ENCODE measurements around the gene KIAA0930.

DNA sequence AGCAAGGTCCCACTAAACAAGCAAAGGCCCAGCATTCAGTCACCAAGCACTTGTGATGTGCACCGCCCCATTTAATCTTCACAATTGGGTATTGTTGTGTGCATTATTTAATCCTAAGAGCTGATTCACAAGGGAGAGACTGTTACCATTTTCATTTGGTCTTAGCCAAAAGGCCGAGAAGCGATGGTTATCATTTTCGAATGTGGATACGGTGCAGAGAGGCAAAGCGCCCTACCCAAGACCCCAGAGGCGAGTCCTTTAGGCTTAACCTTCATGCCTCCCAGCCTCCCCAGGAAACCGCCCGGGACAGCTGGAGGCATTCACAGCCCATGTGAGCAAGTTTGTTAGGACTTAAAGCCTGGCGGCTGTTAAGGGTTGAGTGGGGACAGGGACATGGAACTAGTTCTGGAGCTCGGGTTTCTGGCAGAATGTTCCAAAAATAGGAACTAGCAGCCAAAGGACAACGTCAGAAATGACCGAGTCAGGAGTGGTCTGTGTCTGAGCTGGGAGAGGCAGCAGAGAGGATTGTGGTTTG is 31.0 kb upstream of the KIAA0930 start:
- TF ChIP-seq POLR2A (IDR thresholded peaks at IDR 0.05): no peak
- TF ChIP-seq, protein P1, sequence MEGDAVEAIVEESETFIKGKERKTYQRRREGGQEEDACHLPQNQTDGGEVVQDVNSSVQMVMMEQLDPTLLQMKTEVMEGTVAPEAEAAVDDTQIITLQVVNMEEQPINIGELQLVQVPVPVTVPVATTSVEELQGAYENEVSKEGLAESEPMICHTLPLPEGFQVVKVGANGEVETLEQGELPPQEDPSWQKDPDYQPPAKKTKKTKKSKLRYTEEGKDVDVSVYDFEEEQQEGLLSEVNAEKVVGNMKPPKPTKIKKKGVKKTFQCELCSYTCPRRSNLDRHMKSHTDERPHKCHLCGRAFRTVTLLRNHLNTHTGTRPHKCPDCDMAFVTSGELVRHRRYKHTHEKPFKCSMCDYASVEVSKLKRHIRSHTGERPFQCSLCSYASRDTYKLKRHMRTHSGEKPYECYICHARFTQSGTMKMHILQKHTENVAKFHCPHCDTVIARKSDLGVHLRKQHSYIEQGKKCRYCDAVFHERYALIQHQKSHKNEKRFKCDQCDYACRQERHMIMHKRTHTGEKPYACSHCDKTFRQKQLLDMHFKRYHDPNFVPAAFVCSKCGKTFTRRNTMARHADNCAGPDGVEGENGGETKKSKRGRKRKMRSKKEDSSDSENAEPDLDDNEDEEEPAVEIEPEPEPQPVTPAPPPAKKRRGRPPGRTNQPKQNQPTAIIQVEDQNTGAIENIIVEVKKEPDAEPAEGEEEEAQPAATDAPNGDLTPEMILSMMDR (IDR thresholded peaks at IDR 0.05): no peak

All from right lobe of liver (tissue), 4 donors.